GM19372 (cell line): ENCODE measurements around the gene INMT.

ENCODE experiments used
- ATAC-seq: cut with Tn5 transposase; IDR thresholded peaks from one replicate; pipeline ENCODE4 v1.9.1; 2021; ENCODE audit warnings: mild to moderate bottlenecking, low read depth, moderate library complexity; ENCODE audit not compliant: unreplicated experiment

Gene INMT

GRCh38 chr7:30727061-30727945 lies 24.6 kb upstream of the INMT start:
- ATAC-seq, result no peak

- no peak for ATAC-seq
These were observed 23.3 kb upstream of the INMT start for GRCh38 chr7:30728591-30729100.

DNA sequence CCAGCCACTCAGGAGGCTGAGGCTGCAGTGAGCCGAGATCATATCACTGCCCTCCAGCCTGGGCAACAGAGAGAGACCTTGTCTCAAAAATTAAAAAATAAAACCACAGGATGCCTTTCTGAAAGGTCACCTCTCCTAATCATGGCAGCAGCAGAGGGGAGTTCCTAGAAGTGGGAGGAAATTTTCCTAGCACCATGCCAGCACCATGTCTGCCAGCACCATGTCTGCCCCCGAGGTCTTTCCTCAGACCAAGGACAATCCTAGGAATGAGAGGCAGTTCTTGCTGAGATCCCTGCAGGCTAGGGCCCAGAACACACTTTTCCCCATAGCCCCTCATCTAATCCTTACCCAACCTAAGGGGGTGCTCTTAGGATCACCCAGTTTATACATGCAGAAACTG lies 22.3 kb upstream of the INMT start:
- ATAC-seq, result no peak

DNA sequence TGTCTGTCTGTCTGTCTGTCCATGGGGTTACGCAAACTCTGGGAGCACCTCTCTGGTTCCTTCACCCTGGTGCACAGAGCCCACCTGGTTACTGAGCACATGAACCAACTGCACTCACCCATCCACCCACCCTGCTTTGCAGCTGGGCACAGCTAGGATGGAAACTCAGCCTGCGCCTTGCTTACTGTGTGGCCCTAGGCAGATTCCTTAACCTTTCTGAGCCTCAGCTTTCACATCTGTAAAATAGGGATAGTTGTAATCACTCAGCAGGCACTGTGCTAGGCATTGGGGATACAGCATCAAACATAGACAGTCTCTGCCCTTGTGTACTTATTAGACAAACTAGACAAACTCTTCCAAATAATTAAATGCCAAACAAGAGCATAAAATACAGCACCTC lies 21.8 kb upstream of the INMT start:
- no peak for ATAC-seq

GRCh38 chr7:30730996-30731395 lies 20.9 kb upstream of the INMT start:
- no peak for ATAC-seq

DNA sequence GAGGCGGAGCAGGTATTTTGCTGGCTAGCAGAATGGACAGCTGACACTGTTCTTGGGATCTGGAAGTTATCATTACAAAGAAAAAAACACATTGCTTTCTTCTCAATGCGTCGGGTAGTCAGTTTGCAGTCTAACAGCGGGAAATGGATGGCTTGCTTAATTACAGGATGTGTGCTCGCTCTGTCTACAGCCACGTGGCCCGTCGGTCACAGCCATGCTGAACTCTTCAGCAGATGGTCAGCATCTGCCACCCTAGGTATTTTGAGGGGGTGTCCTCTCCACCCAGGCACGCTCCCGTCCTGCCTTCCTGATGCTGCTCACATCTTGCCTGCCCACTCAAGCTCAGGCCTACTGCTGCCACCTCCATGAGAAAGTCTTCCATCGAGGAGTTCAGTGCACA lies 20.4 kb upstream of the INMT start:
- ATAC-seq, result no peak

DNA sequence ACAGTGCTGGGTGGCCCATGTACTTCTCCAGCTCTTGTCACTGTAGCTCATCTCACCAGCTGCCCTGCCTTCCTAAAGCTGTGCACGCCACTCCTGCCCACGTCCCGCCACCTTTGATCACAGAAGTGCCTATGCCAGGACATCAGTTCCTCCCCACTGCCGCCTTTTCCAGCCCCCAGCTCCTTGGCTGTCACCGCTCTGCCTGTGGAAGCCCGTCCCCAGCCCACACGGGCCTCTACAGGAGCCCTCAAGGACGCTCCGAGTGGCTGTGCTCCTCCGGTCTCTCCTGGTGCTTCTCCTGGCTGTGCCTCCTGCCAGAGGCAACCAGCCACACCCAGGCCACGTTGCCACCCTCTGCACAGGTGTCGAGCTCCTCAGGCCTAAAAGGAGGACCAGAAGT lies 19.3 kb upstream of the INMT start:
- no peak for ATAC-seq

- ATAC-seq, result no peak
These were observed 18.7 kb upstream of the INMT start for GRCh38 chr7:30733216-30733615.

- no peak for ATAC-seq
These were observed 18.2 kb upstream of the INMT start for GRCh38 chr7:30733691-30734090.

- ATAC-seq, result no peak
These were observed 17.4 kb upstream of the INMT start for GRCh38 chr7:30734497-30734896.

DNA sequence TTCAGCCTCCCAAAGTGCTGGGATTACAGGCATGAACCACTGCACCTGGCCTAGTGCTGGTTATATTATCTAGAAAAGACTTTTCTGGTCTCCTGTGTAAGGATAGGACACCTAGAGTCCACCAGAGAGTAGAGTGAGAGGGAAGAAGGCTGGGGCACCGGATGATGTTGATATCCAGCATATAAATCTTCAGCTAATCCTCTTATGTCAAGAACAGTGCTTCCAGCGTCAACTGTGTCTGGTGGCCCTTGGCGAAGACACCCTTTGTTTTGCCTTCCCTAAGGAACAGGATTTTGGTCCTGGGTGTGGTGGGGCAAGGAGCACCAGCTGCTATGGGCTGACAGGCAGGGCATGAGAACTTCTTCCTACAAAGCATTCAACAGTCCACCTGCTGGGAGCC lies 16.3 kb upstream of the INMT start:
- ATAC-seq, result no peak

DNA sequence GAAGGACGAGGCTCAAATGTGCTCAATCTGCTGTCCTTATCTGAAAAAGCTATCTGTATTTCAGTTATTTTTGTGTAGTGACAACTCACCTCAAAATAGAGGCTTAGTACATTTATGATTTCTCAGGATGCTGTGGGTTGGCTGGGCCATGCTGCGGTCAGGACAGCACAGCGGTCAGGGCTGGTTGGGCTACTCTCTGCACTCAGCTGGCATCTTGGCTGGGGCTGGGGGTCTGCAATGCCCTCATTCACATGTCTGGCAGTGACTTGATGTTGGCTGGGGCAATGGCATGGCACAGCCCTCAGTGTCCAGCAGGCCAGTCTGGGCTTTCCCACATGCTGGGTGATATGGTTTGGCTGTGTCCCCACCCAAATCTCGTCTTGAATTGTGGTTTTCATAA lies 15.6 kb upstream of the INMT start:
- ATAC-seq, result no peak

GRCh38 chr7:30738026-30738915 lies 13.7 kb upstream of the INMT start:
- ATAC-seq, result no peak

DNA sequence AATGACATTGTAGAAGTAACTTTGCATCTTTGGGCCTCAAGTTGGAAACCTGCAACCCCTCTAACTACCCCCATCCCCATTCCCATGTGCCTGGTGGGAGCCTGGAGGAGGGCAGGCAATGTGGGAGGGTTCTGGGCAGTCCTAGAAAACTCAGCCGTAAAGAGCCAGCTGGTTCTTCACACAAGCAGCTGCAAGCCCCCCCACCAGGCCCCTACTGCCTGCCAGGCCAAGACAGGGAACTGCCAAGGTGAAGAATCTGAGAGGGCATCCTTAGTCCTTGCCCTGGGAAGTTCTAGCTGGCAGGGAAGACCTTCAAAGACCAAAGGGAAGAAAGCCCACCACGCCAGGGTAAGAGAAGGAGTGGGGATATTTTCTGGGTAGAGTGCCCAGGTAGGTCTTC lies 12.2 kb upstream of the INMT start:
- no peak for ATAC-seq

DNA sequence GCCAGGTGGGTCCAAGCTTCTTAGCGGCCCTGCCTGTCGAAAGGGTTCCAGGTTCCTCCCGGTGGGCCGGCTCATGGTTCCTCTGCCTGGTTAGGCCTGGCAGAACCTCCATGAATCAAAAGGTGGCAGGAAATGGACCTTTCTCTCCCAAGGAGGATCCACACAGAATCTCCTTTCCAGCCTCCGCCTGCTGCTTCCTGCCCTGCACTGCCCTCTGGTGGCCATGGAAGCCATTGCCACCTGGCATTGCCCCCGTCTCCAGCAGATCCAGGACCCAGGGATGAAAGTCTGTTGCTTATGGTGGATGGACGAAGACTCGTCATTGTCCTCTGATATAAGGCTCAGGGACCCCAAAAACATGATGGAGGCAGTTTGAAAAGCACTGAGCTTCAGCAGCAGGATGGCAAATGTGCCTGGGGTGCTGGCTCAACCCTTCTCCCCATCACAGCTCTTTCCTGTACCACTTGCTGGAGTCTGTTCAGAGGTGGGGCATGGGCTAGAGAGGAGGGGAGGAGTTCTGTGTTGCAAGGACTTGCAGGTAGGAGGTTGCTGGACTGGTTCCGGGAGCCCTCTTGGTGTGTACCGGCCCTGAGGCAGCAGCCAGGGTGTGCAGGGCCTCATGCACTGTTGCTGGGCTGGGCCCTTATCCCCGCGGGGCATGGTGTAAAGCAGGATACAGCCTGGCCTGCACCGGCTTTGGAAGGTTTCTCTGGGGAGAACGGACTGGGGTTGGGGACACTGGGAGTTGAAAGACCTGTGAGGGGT lies 11.3 kb upstream of the INMT start:
- no peak for ATAC-seq

DNA sequence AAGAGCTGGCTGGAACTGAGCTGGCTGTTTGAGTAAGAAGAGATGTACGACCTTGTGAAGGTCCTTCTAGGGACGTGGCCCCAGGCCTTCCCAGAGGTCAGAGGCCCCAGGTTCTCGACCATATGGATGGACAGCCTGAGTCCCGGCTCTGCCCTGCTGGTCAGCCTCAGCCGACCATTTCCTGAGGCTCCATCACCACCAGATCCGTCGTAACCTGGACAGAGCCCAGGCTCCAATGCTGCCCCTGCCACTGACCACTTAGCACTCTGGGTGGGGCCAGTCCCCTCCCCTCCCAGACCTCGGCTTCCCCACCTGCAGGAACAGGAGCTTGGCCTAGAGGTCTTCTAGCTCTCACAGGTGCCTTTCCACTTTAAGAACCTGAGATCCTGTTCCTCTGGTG lies 10.6 kb upstream of the INMT start:
- no peak for ATAC-seq

GRCh38 chr7:30743371-30744074 lies 8.4 kb upstream of the INMT start:
- no peak for ATAC-seq

DNA sequence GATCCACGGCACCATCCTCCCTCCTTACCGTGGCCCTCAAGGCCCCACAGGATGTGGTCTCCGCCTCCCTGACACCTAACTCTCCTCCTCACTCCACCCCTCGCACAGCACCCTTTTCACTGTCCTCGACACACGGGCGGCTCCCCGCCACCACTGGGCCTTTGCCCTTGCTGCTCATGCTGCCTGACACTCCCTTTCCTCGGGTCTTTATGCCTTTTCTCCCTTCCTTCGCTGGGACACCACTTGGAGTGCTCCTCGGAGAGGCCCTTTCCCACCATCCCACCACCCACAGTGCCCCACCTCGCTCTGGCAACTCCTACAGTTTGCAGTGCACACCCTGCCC lies 7.9 kb upstream of the INMT start:
- ATAC-seq, result no peak

DNA sequence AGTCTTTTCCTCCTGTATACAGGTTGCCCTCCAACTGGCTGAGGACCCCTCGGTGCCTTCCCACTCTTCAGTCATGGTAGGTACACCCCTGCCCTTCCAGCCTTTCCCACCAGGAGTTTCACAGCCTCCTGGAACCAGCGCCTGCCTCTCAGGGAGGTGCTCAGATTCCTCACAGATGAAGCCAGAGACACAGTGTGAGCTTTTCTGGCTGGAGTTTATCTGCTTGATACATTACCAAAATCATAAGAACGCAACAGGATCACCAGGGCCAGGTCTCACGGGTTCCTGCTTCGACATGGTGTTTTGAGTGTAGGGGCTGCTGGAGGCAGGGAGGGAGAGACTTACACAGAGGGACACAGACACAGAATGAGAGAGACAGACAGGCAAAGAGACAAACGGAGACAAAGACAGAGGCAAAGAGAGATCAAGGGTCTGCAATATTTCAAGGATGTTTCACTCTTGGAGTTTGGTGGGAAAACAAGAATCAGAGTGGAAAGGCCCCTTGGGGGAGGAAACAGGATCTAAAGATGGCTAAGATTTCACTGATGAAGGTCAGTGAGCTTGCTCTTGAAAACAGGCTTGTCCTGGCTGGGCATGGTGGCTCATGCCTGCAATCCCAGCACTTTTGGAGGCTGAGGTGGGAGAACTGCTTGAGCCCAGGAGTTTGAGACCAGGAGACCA lies 6.5 kb upstream of the INMT start:
- no peak for ATAC-seq

GRCh38 chr7:30750010-30750409 lies 1.9 kb upstream of the INMT start:
- no peak for ATAC-seq
